ENCODE data around the gene HSD17B14.

Gene HSD17B14

DNA sequence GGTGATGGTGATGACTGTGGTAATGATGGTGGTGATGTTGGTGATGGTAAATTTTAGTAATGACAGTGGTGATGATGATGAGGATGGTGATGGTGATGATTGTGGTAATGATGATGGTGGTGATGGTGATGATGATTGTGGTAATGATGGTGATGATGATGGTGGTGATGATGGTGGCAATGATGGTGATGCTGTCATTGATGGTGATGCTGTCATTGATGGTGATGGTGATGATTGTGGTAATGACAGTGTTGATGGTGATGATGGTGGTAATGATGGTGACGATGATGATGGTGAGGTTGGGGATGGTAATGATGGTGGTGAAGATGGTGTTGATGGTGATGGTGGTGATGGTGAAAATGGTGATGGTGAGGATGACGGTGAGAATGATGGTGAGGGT, 13.8 kb downstream of the HSD17B14 start:
- DNase-seq = no peak

DNA sequence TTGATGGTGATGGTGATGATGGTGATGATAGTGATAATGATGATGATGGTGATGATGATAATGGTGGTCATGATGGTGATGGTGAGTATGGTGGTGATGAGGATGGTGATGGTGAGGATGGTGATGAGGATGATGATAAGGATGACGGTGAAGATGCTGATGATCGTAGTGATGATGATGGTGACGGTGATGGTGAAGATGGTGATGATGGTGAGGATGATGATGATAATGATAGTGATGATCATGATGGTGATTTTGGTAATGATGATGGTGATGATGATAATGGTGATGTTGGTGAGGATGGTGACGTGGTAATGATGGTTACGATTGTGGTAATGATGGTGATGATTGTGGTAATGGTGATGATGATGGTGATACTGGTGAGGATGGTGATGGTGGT, 14.7 kb downstream of the HSD17B14 start:
- DNase-seq = no peak

DNA sequence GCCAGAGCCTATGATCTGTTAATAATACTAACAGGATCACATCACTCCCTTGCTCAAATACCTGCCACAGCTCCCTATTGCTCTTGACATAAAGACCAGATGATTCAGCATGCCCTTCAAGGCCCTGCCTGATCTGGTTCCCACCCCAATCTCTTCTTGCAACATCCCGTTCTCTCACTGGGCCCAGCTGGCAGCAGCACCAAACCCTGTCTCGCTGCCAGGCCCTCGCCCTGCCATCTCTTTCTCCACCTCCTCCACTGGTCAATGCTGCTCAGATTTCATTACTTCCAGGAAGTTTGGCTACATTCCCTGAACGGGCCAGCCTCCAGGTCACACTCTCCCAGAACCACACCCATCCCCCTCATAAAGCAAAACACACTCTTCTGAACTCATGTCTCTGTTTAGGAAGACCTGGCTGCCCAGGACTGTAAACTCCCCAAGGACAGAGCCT, 16.9 kb downstream of the HSD17B14 start:
- DNase-seq = no peak

DNA sequence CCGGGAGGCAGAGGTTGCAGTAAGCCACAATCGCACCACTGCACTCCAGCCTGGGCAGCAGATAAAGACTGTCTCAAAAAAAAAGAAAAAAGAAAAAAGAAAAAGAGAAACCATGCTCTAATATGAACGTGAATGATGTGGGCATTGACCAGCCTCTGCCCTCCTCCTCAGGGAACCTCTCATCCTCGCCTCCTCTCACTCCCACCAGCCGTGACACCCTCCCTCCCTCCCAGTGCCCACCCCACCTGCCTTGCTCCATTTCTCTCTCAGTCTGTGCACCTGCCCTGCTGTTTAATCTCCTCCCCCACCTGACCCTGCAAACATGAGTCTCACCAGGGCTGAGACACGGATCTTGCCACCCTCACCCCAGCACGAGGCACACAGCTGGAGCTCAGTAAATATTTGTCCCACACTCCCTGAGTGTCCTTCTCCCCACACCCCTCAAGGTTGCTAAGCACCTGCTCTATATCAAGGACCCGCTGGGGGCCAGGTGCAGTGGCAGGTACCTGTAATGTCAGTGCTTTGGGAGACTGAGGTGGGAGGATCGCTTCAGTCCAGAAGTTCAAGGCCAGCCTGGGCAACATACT, 18.0 kb downstream of the HSD17B14 start:
- DNase-seq = no peak

DNA sequence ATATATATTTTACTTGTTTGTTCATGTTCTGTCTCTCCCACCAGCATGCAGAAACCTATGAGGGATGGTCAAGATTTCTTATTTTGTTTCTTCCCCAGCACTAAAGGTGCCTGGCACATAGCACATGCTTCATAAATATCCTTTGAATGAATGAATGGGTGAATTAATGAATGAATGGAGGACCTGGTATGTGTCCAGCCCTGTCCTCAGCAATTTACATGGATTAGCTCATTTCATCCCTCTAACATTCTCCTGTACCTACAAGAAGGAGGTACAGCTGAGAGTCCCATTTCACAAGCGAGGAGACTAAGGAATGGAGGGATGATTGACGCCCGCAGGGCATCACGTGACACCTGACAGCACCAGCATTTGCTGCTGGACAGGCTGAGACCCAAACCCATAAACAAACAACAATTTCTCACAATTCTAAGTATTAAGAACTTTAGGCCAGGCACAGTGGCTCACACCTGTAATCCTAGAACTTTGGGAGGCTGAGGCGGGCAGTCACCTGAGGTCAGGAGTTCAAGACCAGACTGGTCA, 18.6 kb downstream of the HSD17B14 start:
- DNase-seq = no peak

DNA sequence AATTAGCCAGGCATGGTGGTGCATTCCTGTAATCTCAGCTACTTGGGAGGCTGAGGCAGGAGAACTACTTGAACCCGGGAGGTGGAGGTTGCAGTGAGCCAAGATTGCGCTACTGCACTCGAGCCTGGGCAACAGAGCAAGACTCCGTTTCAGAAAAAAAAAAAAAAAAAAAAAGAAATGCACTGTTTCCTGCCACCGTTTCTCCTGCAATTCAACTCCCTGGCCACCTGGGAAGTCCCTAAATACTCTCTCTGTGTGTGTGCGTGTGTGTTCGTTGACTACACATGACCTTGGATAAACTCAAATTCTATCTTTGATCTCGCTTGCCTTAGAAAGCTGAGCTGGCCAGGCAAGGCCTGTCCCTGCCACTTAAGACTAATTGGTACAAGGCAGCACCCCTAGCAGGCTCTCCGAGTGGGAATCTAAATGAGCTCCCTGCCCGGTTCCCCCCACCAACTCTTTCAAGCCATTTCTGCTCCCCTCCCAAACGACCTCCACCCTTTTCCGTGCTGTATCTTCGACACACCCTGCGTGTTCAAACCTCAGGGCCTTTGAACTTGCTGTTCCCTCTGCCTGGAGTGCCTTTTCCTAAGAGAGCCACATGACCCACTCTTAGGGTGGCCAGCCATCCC, 20.3 kb downstream of the HSD17B14 start:
- no peak for DNase-seq

DNA sequence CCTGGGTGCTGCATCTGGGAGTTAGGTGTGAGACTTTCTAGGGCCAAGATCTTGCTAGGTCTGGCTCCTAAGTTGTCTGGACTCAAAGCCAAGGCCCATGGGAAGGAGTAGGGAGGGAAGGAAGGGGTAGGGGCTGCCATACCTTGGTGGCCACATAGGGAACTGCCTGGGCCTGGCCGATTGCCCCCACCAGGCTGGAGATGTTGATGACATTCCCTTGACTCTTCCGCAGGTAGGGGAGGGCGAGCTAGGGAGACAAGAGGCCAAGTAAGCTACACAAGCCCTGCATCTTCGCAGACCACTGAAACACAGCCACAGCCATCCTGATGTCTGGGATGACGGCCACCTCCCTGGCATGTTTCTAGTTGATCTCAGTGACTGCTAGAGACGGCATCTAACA, 21.4 kb downstream of the HSD17B14 start:
- DNase-seq = no peak

DNA sequence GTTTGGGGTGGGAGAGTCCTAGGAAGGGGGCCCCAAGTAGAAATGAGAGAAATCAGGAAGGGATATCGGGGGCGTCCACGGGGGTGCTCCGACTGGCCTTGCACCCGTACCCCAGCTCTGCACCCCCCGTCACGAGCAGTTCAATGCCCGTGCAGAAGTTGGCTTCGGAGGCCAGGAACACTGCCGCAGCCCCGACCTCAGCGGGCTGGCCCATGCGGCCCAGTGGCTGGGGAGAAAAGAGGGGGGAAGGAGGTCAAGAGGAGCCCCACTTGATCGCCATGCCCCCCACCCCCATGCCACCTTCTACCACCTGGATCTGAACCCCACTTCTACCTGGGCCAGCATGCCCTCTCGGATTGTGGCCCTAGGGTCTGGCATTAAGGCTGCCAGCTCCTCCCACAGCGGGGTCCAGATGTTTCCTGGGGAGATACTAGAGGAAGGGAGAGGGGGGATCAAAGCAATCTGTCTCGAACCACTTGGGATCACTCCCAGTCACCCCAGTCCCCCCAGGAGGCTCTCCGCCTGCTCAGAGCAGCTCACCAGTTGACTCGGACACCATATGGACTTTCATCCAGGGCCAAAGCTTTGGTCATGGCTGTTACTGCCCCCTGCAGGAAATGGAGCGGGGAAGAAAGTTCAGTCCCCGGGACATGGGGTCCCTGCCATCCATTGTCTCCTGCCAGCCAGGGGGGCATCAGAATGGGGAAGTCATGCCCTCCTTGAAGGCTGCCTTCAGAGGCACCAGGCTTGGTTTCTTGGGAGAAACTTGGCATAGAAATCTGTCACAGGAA, 23.0 kb downstream of the HSD17B14 start:
- no peak for DNase-seq

DNA sequence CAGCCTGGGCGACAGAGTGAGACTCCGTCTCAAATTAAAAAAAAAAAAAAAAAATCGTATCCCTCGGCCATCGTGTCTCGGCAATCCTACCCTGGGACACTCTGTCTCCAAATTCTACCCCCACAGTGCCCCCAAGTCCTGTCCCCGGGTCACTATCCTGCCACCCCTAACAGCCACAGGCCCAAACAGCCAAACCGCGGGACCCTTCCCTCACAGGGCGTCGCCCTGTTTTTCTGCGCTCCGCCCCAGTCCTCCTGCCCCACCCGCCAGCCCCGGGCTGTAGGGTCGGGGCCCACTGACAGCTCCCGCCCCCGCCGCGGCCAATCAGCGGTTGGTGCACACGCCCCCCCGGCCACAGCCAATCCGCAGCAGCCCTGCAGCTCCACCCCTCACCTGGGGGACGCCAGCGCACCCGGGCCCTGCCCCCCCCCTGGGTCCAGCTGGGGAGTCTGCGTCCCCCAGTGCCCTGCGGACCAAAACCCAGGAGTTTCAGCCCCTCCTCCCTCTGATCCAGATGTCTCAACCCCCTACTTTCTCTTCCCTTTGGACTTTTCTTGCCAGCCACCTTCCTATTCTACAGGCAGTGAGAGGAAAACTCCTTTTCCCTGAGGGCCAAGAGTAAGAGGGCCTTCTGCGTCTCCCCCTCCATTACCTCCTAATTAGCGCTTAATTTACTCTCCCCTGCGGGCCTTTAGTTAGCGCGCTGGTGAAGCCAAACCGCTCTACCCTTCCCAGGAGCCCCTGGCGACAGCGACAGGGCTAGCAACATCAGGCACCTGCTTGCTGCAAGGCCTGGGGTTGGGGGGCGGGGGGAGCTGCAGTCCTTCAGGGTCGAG, 24.0 kb downstream of the HSD17B14 start:
- DNase-seq = peak; percentile 68

DNA sequence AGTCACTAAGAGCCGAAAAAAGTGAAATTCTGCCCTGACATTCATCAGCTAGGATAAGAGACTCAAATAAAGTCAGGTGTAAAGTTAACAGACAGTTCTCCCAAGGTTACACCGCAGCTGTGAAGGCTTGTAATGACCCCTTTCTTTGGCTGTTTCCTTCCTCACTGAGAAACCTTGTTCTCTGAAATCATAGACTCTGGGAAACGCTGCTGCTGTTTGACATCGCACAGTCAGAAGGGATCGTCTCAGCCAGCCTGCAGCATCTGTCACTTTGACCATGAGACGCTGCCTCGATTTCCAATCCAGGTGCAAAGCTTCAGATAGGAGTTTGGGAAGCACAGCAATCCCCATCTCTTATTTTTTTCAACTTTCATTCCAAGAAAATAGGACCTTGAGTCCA, 26.1 kb downstream of the HSD17B14 start:
- DNase-seq = no peak

DNA sequence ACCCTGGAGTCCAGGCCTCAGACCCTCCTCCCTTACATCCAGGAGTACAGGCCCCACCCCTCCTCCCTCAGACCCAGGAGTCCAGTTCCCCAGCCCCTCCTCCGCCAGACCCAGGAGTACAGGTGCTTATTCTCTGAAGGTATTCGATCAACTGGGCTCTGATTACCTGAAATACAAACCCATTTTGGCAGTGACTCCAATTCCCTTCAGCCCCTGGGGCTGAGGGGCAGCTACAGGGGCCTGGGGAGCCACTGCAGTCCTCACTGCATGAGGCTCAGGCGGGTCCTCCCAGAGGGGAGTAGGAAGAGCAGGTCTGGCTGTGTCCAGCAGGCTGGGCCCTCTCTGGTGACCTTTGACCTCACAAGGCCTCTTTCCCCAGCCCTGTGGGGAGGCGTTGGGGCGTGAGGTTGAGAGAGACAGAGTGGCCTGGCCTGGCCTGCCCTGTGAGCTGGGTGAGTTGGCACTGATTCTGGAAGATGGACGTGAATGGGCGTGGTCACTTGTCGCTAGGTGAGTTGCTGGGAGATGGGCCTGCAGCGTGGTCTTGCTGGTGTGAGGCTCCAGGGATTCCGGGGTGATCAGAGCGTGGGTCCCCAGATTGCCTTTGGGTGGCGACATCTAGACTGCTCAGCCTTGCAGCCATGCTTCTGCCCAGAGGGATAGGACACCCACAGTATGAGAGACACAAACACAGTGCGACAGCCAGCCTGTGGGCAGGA, 28.5 kb downstream of the HSD17B14 start:
- no peak for DNase-seq

DNA sequence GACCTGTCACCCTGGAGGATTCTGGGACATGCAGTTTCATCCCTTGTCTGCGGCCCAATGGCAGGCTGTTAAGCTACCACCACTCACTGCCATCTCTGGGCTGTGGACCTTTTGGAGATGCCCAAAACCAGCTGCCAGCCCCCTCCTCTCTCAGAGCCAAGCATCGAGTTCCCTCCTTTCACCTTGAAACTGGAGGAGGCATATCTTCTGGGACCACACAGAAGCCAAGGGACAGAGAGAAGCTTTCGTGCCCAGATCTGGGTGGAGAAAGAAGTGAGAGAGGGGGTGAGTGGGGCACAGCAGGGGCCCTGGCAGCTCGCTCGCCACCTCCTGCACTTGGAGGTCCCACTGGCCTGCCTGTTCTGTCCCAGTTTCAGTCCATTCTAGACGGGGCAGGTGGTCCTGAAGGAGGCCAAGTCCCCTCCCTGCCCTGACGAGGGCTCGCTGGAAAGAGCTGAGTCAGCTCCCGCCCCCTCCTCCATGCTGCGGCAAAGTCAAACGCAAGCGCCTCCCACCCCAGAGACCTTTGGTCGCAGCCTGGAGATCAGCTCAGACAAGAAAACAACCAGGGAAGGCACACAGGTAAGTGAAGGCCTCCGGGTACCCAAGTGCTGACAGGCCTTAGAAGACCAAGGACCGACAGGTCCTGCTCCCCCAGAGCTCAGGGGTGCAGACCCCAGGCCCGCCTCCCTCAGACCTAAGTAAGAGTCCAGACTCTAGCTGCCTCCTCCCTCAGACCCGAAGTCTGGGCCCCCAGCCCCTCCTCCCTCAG, 29.3 kb downstream of the HSD17B14 start:
- DNase-seq = no peak

DNA sequence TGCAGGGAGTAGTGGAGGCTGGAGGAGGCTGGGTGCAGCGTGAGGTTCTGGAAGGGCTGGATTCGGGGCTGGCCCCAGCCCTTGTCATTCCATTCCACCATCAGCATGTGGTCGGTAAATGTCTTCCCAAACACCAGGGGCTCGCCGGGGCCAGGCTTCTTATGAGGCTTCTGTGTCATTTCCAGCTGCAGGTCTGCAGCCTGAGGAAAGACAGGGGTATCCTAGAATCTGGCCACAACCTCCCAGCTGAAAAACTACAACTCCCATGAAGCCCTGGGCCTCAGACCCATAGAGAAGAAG, 29.8 kb downstream of the HSD17B14 start:
- peak; percentile 27 for DNase-seq

DNA sequence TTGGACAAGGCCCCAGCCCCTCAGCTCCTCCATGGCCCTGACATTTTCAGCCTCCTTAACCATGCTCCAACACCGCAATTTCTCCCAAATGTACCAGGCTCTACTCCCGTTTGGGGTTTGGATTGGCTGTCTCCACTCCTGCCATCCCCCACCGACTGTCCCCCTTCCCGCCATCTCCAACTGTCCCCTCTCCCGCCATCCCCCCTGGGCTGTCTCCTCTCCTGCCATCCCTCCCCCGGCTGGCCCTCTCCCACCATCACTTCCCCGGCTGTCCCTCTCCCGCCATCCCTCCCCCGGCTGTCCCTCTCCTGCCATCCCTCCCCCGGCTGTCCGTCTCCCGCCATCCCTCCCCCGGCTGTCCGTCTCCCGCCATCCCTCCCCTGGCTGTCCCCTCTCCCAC, 30.8 kb downstream of the HSD17B14 start:
- no peak for DNase-seq

DNA sequence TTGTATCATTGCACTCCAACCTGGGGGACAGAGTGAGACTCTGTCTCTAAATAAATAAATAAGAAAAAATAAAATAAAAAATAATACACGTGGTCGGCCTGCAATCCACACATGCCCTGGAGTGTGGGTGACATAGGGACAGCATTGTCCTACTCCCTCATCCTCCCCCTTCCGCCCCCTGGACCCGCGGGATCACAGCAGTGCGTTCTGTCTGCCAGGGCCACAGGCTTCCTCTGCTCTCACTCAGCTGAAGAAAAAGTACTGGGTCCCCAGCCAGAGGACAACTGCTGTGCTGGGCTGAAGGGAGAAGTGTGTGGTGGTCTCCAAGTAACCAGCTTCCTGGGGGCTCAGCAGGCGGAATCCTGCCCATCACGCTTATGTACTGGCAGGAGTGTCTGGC, 31.8 kb downstream of the HSD17B14 start:
- DNase-seq = no peak

DNA sequence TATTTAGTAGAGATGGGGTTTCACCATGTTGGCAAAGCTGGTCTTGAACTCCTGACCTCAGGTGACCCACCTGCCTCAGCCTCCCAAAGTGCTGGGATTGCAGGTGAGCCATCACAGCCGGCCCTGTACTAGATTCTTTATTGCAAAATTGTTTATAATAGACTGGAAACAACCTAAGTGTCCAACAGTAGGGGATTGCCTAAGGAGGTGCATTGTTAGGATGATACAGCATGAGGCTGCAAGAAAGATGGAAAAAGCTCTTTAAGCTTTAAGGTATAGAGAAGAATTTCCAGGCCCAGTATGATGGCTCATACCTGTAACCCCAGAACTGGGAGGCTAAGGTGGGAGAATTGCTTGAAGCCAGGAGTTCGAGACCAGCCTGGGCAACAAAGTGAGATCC, 33.7 kb downstream of the HSD17B14 start:
- DNase-seq = no peak

DNA sequence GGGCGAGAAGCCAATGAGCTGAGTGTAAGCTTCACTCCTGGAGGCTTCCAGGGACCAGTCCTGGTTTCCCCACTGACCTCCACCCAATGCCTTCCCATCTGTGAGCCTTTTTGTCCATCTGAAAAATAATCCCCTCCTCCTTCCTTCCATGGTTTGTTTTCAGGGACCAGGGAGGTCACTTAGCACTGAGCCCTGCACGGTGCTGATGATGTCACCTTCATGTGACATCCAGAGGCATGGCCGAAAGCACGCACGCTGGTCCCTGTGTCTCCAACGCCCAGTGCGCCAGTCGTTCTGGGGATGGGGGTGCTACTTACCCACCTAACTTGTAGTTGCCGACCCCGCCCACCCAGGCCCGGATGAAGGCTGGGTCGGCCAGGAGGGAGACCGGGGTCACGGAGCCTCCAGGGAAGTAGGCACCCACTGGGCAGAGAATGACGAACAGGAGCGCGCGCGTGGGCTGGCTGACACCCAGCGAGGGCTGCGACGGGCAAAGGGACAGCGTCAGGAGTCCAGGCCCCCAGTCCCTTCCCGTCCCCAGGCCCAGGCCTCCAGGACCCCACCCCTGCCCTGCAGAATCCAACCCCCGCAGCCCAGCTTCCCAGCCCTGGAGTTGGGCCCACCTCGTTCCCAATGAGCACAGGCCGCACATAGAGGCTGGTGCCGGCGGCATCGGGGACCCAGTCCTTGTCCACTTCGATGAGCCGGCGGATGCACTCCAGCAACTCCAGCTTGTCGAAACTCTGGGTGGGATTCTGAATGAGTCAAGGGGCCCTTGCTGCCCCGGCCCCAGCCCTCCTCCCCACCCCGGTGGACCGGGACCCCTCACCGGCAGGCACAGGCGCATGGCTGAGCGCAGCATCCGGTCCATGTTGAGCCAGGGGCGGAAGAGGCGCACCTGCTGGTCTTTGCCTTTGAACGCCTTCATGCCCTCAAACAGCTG, 36.7 kb downstream of the HSD17B14 start:
- DNase-seq = no peak

DNA sequence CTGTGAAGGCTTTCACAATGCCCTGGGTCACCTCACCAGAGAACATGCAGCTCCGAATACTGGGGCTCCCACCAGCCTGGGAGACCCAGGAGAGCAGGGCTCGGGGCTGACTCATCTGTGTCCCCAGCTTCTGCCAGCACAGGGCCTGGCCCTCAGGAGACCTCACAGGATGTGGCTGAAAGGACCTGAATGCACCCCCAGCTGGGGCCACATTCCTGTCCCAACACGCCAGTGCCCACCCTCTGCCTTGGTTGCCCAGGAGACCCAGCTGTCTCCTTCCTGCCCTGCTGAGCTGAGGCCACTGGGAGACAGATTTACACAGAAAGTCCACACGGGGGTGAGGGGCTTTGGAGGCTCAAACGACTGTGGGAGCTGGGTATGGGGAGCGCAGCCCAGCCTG, 37.4 kb downstream of the HSD17B14 start:
- DNase-seq = no peak

DNA sequence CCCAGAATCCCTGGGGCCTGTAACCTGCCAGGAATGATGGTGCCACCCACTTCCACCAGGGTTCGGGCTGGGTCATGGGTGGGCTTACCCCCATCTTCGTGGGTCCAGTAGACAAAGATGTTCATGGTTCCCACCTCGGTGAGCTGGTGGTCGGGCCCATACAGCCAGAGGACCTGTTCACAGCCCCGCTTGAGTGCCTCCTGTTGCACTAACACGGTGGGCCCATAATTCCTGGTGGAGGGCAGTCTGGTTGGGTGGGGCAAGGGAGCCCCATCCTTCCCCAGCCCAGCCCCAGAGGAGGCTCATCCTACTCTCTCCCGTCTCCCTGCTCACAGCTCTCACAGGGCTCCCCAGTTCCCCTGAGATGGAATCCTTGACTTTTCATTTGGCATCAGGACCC, 39.2 kb downstream of the HSD17B14 start:
- DNase-seq = no peak

DNA sequence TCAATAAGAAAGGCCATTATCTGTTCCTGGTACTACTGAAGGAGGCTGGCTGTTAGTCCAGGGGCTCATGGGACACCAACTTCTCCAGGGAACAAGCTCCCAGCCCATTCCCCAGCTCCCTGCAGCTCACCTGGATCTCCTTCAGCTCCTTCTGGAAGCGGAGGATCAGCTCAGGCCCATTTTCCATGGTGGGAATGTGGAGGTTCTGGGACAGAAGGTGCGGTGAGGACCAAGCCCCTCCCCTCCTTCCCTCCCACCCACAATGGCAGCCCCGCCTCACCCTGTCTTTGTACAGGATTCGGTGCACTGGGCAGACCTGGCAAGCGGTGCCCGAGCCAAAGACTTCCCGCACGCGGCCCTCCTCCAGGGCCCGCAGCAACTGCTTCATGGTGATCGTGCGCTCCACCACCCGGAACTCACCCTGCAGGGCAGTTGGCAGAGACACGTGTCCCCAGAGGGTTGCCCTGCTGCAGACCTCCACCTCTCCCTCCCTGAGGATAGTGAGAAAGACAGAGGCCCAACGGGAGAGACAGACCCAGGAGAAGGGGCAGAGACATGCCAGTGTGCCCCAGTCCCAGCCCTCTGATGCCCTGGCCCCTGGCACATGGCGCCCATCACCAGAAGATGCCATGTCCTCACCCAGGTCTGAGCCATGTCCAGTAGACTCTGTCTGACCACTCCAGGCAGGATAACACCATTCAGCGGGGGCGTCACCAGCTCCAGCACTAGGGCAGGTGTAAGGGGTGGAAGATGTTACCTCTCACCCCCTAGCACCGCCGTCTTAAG, 39.8 kb downstream of the HSD17B14 start:
- DNase-seq = no peak
